K562 (cell line): ENCODE results near the gene ABCC11. TPM values are rescaled to one million over a fixed set of nuclear protein-coding genes. Genes with fewer than 3 reads are reported as not detected.
A peak's percentile ranks its signal among the peaks of the same experiment; 100 is the strongest.

Experiments used
- DPF2 ChIP-seq: fragments of 450-650 bp; IDR thresholded peaks from 2 replicates; pipeline ENCODE4 v1.6.1; 2016
- FOSL1 ChIP-seq: fragments of 200-800 bp; sonication (Bioruptor generic); conservative IDR thresholded peaks from 2 replicates; pipeline ENCODE4 v1.6.1; 2016; ENCODE audit warnings: missing genetic modification characterization, missing compliant biosample characterization
- HOXB6 ChIP-seq: fragments of 250-450 bp; sonication (Bioruptor Pico); IDR thresholded peaks from 2 replicates; pipeline ENCODE4 v1.5.1; 2022; ENCODE audit warnings: mild to moderate bottlenecking, borderline replicate concordance
- HSF4 ChIP-seq: fragments of 250-450 bp; sonication (Bioruptor Pico); IDR thresholded peaks from 2 replicates; pipeline ENCODE4 v2.1.2; 2022; ENCODE audit warnings: mild to moderate bottlenecking, moderate library complexity, borderline replicate concordance
- NCOA4 ChIP-seq: fragments of 450-650 bp; IDR thresholded peaks from 2 replicates; pipeline ENCODE4 v1.6.1; 2018; ENCODE audit warnings: mild to moderate bottlenecking; ENCODE audit not compliant: partially characterized antibody
- RUNX1 ChIP-seq: sonication (generic); IDR thresholded peaks from 2 replicates; pipeline ENCODE4 v1.6.1; 2016; ENCODE audit warnings: antibody characterized with exemption, low read depth
- SMAD1 ChIP-seq: fragments of 150-350 bp; IDR thresholded peaks from 2 replicates; pipeline ENCODE4 v1.6.1; 2014; ENCODE audit warnings: low read length, low read depth; ENCODE audit not compliant: partially characterized antibody
- SNIP1 ChIP-seq: fragments of 450-650 bp; IDR thresholded peaks from 2 replicates; pipeline ENCODE4 v1.7.1; 2017; ENCODE audit warnings: low read depth, mild to moderate bottlenecking
- ZNF165 ChIP-seq: fragments of 250-450 bp; sonication (Bioruptor Pico); IDR thresholded peaks from 2 replicates; pipeline ENCODE4 v1.4.0; 2020; ENCODE audit warnings: borderline replicate concordance
- polyA plus RNA-seq, 8 experiments: library from polyadenylated mRNA; depleted of rRNA in 4 of 8; stranded (reverse) in 5 of 8; unstranded in 3 of 8; fragments of >200 nt; fragmentation: Nextera tagmentation in 2 of 8; fragmentation: Illumina TruSeq in 1 of 8; extraction: Ambion mirVana in 2 of 8; extraction: Trizol in 1 of 8; gene quantifications; 2 replicates each; pipeline versions ENCODE4 v1.2.1 to v1.2.3, GENCODE V29; 2011 to 2014; ENCODE audit warnings: inconsistent platforms in 1 of 8, missing spikeins in 1 of 8
- total RNA-seq, 7 experiments: library from RNA; depleted of rRNA in 6 of 7; stranded (reverse); fragments of >200 nt in 6 of 7; fragmentation: Illumina TruSeq in 2 of 7; extraction: Trizol in 2 of 7; gene quantifications; 2 replicates each; pipeline versions ENCODE4 v1.2.1 to v1.2.3, GENCODE V29; 2011 to 2021; ENCODE audit warnings: low replicate concordance in 1 of 7
- TF ChIP-seq, protein P1 (sequence below): sonication (generic); formaldehyde crosslinking; IDR thresholded peaks from 2 replicates; pipeline ENCODE4 v1.8.0; 2022; ENCODE audit warnings: mild to moderate bottlenecking, missing genetic modification reagents
- TF ChIP-seq, protein P2 (sequence below): sonication (generic); formaldehyde crosslinking; IDR thresholded peaks from 2 replicates; pipeline ENCODE4 v1.9.0; 2022; ENCODE audit warnings: mild to moderate bottlenecking, missing genetic modification reagents

The ABCC11 gene
- total and polyA plus RNA-seq, 9 of the 15 experiments (the other 6 are each of a cell fraction or from before 2014, with no cell fraction given), result 0.04 to 0.14 (median 0.04) TPM; not detected in 6

DNA sequence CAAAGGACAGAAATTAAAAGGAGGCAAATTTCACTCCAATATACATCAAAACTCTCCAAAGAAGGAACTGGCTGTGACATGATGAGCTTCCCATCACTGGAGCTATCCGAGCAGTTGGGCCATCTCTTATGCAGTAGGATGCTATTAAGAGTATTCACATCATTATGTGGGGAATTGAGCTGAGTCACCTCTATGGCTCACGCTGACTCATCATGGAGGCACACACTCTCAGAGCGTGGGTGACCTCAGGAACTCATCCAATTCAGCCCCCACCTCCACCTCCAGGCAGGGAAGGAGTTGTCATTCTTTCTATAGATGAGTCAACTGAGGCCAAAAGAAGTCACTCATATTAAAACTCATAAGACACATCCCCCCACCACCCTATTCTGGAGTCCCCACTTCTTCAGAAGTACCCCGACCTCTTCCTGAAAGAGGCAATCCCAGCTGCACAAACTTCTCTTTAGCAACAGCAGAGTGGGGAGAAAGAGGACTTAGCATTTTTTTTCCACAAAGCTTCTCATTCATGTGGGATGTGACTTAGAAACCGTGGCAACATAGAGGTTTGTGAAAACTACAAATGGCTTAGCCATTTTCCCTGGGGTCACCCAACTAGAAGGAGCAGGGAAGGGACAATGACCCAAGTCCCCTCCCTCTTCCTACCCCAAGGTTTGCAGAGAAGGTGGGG is 124.1 kb downstream of the ABCC11 start (continued):
- TF ChIP-seq, protein P1, sequence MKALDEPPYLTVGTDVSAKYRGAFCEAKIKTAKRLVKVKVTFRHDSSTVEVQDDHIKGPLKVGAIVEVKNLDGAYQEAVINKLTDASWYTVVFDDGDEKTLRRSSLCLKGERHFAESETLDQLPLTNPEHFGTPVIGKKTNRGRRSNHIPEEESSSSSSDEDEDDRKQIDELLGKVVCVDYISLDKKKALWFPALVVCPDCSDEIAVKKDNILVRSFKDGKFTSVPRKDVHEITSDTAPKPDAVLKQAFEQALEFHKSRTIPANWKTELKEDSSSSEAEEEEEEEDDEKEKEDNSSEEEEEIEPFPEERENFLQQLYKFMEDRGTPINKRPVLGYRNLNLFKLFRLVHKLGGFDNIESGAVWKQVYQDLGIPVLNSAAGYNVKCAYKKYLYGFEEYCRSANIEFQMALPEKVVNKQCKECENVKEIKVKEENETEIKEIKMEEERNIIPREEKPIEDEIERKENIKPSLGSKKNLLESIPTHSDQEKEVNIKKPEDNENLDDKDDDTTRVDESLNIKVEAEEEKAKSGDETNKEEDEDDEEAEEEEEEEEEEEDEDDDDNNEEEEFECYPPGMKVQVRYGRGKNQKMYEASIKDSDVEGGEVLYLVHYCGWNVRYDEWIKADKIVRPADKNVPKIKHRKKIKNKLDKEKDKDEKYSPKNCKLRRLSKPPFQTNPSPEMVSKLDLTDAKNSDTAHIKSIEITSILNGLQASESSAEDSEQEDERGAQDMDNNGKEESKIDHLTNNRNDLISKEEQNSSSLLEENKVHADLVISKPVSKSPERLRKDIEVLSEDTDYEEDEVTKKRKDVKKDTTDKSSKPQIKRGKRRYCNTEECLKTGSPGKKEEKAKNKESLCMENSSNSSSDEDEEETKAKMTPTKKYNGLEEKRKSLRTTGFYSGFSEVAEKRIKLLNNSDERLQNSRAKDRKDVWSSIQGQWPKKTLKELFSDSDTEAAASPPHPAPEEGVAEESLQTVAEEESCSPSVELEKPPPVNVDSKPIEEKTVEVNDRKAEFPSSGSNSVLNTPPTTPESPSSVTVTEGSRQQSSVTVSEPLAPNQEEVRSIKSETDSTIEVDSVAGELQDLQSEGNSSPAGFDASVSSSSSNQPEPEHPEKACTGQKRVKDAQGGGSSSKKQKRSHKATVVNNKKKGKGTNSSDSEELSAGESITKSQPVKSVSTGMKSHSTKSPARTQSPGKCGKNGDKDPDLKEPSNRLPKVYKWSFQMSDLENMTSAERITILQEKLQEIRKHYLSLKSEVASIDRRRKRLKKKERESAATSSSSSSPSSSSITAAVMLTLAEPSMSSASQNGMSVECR, result no peak
- TF ChIP-seq SMAD1 (no peak), SNIP1 (no peak), DPF2 (peak; percentile 70), RUNX1 (no peak), ZNF165 (no peak), NCOA4 (no peak), HOXB6 (CRISPR knock-in tag) (no peak), HSF4 (CRISPR knock-in tag) (no peak), FOSL1 (tag) (peak; percentile 96)
- TF ChIP-seq, protein P2, sequence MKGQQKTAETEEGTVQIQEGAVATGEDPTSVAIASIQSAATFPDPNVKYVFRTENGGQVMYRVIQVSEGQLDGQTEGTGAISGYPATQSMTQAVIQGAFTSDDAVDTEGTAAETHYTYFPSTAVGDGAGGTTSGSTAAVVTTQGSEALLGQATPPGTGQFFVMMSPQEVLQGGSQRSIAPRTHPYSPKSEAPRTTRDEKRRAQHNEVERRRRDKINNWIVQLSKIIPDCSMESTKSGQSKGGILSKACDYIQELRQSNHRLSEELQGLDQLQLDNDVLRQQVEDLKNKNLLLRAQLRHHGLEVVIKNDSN (CRISPR knock-in tag), result no peak
- TF ChIP-seq, all 486 proteins: peak for 35
